Measurements from ENCODE around the gene MPG.

MPG gene

GRCh38 chr16:74747-75334, 3.2 kb upstream of the MPG start:
- H3K4me3 ChIP-seq (ENCODE audit: low read length in 2 of 2), result peak overlapping the region in 1 of 2 donors; percentile 7
- H3K9me3 ChIP-seq (ENCODE audit: control insufficient read depth in 2 of 2, low read length in 2 of 2), result no peaks in the 10 kb centered on the region
- peaks cover under 1 to 4% of the 10 kb centered on the region in 2 donors for H3K36me3 ChIP-seq (ENCODE audit: control insufficient read depth in 2 of 2, insufficient read depth in 2 of 2, low read length in 2 of 2)
- H3K4me1 ChIP-seq (ENCODE audit: control insufficient read depth in 2 of 2, insufficient read depth in 2 of 2, low read length in 2 of 2), result peaks cover 39 to 69% of the 10 kb centered on the region in 2 donors
- no peak overlapping the region for H3K9ac ChIP-seq (ENCODE audit: low read depth in 1 of 2, low read length in 2 of 2)
- peak overlapping the region; percentile 73 to 84 for H3K27ac ChIP-seq (ENCODE audit: low read depth in 2 of 2, low read length in 2 of 2)
- peaks cover 0 to 4% of the 10 kb centered on the region in 2 donors for H3K27me3 ChIP-seq (ENCODE audit: control insufficient read depth in 2 of 2, insufficient read depth in 2 of 2, low read length in 2 of 2)

DNA sequence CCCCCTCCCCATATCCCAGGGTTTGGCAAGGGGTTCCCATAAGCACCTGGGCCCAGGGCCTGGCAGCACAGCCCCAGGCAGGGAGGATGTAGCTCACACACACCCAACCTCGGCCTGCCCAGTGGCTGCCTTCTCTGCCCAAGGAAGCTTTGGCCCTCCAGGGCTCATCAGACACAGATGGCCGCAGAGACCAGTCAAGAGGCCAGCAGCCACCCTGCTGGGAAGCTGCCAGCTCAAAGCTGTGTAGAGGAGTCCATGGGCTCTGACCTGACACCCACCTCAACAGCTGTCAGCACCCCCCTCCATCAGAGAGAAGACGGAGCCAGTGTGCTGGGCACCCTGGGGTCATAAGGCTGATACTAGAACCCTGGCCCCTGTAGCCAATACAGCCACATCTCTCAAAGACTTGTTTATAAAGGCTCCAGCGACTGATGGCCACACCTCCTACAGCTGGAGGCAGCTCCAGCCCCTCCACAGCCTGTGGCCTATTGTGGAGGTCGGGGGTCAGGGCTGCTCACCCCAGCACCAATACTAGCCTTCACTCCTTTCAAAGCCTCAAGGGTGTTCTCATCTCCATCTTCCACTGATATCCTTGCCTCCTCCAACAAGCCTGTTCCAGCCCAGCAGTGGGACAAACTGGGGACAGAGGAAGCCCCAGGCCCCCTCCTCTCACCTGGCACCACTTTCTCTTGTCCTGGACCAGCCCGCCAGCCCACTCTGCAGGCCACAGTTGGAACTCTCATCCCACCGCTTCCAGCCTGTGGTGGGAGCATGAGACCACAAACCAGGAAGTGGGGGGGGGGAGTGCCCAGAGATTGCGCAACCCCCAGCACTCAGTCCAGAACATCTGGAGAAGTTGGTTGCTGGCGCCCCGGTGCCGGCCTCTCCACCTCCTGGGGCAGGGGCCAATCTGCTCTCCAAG, 2.2 kb upstream of the MPG start:
- peaks cover 0 to 4% of the 10 kb centered on the region in 2 donors for H3K27me3 ChIP-seq (ENCODE audit: control insufficient read depth in 2 of 2, insufficient read depth in 2 of 2, low read length in 2 of 2)
- H3K4me3 ChIP-seq (ENCODE audit: low read length in 2 of 2), result peak overlapping the region in 1 of 2 donors; percentile 7
- H3K36me3 ChIP-seq (ENCODE audit: control insufficient read depth in 2 of 2, insufficient read depth in 2 of 2, low read length in 2 of 2), result peaks cover 3 to 8% of the 10 kb centered on the region in 2 donors
- no peaks in the 10 kb centered on the region for H3K9me3 ChIP-seq (ENCODE audit: control insufficient read depth in 2 of 2, low read length in 2 of 2)
- peak overlapping the region; percentile 73 to 84 for H3K27ac ChIP-seq (ENCODE audit: low read depth in 2 of 2, low read length in 2 of 2)
- H3K9ac ChIP-seq (ENCODE audit: low read depth in 1 of 2, low read length in 2 of 2), result peak overlapping the region; percentile 32 to 93
- H3K4me1 ChIP-seq (ENCODE audit: control insufficient read depth in 2 of 2, insufficient read depth in 2 of 2, low read length in 2 of 2), result peaks cover 38 to 67% of the 10 kb centered on the region in 2 donors

GRCh38 chr16:76535-77272, 1.3 kb upstream of the MPG start:
- peak overlapping the region; percentile 47 to 93 for H3K9ac ChIP-seq (ENCODE audit: low read depth in 1 of 2, low read length in 2 of 2)
- peaks cover 3 to 8% of the 10 kb centered on the region in 2 donors for H3K36me3 ChIP-seq (ENCODE audit: control insufficient read depth in 2 of 2, insufficient read depth in 2 of 2, low read length in 2 of 2)
- peaks cover 31 to 58% of the 10 kb centered on the region in 2 donors for H3K4me1 ChIP-seq (ENCODE audit: control insufficient read depth in 2 of 2, insufficient read depth in 2 of 2, low read length in 2 of 2)
- H3K4me3 ChIP-seq (ENCODE audit: low read length in 2 of 2), result peak overlapping the region; percentile 74 to 84
- peaks cover 0 to 4% of the 10 kb centered on the region in 2 donors for H3K27me3 ChIP-seq (ENCODE audit: control insufficient read depth in 2 of 2, insufficient read depth in 2 of 2, low read length in 2 of 2)
- peak overlapping the region; percentile 73 to 84 for H3K27ac ChIP-seq (ENCODE audit: low read depth in 2 of 2, low read length in 2 of 2)
- H3K9me3 ChIP-seq (ENCODE audit: control insufficient read depth in 2 of 2, low read length in 2 of 2), result no peaks in the 10 kb centered on the region

GRCh38 chr16:77273-77806, 685 bp upstream of the MPG start:
- Histone ChIP-seq H3K4me3 (ENCODE audit: low read length in 2 of 2) (peak overlapping the region; percentile 74 to 84), H3K36me3 (ENCODE audit: control insufficient read depth in 2 of 2, insufficient read depth in 2 of 2, low read length in 2 of 2) (peaks cover 3 to 8% of the 10 kb centered on the region in 2 donors), H3K9ac (ENCODE audit: low read depth in 1 of 2, low read length in 2 of 2) (peak overlapping the region; percentile 72 to 93), H3K27ac (ENCODE audit: low read depth in 2 of 2, low read length in 2 of 2) (peak overlapping the region; percentile 73 to 84), H3K9me3 (ENCODE audit: control insufficient read depth in 2 of 2, low read length in 2 of 2) (no peaks in the 10 kb centered on the region), H3K27me3 (ENCODE audit: control insufficient read depth in 2 of 2, insufficient read depth in 2 of 2, low read length in 2 of 2) (peaks cover 0 to 4% of the 10 kb centered on the region in 2 donors), H3K4me1 (ENCODE audit: control insufficient read depth in 2 of 2, insufficient read depth in 2 of 2, low read length in 2 of 2) (peaks cover 31 to 57% of the 10 kb centered on the region in 2 donors)

GRCh38 chr16:78444-79150, 572 bp downstream of the MPG start:
- H3K27me3 ChIP-seq (ENCODE audit: control insufficient read depth in 2 of 2, insufficient read depth in 2 of 2, low read length in 2 of 2), result no peaks in the 10 kb centered on the region
- H3K27ac ChIP-seq (ENCODE audit: low read depth in 2 of 2, low read length in 2 of 2), result peak overlapping the region; percentile 73 to 84
- H3K36me3 ChIP-seq (ENCODE audit: control insufficient read depth in 2 of 2, insufficient read depth in 2 of 2, low read length in 2 of 2), result peaks cover 3 to 8% of the 10 kb centered on the region in 2 donors
- peak overlapping the region; percentile 72 to 93 for H3K9ac ChIP-seq (ENCODE audit: low read depth in 1 of 2, low read length in 2 of 2)
- H3K4me3 ChIP-seq (ENCODE audit: low read length in 2 of 2), result peak overlapping the region; percentile 74 to 84
- peaks cover 27 to 47% of the 10 kb centered on the region in 2 donors for H3K4me1 ChIP-seq (ENCODE audit: control insufficient read depth in 2 of 2, insufficient read depth in 2 of 2, low read length in 2 of 2)
- no peaks in the 10 kb centered on the region for H3K9me3 ChIP-seq (ENCODE audit: control insufficient read depth in 2 of 2, low read length in 2 of 2)

DNA sequence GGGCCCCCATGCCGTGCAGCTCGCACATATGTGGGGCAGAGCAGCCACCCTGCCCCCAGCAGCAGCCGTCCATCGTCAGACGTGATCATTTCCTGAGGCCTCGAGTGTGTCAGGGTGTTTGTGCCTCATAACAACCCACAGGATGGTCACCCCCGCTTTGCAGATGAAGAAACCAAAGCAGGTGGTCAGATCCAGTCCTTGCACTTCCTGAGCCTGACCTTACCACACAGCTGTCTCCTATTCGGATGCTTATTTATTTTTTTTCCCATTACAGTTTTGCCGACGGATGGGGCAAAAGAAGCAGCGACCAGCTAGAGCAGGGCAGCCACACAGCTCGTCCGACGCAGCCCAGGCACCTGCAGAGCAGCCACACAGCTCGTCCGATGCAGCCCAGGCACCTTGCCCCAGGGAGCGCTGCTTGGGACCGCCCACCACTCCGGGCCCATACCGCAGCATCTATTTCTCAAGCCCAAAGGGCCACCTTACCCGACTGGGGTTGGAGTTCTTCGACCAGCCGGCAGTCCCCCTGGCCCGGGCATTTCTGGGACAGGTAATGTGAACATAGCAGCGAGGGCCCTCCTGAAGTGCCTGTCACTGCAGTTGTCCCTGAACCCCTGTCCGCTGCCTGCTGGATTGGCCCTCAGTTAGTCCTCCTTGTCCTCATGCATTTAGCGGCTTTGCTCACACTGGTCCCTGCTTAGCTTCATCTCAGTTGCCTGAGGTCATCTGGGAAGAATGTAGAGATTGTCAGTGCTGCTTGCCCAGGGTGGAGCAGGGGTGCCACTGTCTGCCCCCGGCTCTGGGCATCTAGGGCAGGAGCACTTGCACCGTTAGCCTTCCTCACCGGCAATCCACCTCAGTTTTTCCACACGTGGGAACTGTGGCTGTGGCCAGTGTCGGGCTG, 1.4 kb downstream of the MPG start:
- peak overlapping the region; percentile 74 to 84 for H3K4me3 ChIP-seq (ENCODE audit: low read length in 2 of 2)
- H3K4me1 ChIP-seq (ENCODE audit: control insufficient read depth in 2 of 2, insufficient read depth in 2 of 2, low read length in 2 of 2), result peaks cover 34 to 43% of the 10 kb centered on the region in 2 donors
- H3K9me3 ChIP-seq (ENCODE audit: control insufficient read depth in 2 of 2, low read length in 2 of 2), result no peaks in the 10 kb centered on the region
- no peaks in the 10 kb centered on the region for H3K27me3 ChIP-seq (ENCODE audit: control insufficient read depth in 2 of 2, insufficient read depth in 2 of 2, low read length in 2 of 2)
- H3K36me3 ChIP-seq (ENCODE audit: control insufficient read depth in 2 of 2, insufficient read depth in 2 of 2, low read length in 2 of 2), result peaks cover 5 to 8% of the 10 kb centered on the region in 2 donors
- no peak overlapping the region for H3K9ac ChIP-seq (ENCODE audit: low read depth in 1 of 2, low read length in 2 of 2)
- H3K27ac ChIP-seq (ENCODE audit: low read depth in 2 of 2, low read length in 2 of 2), result peak overlapping the region in 1 of 2 donors; percentile 84

DNA sequence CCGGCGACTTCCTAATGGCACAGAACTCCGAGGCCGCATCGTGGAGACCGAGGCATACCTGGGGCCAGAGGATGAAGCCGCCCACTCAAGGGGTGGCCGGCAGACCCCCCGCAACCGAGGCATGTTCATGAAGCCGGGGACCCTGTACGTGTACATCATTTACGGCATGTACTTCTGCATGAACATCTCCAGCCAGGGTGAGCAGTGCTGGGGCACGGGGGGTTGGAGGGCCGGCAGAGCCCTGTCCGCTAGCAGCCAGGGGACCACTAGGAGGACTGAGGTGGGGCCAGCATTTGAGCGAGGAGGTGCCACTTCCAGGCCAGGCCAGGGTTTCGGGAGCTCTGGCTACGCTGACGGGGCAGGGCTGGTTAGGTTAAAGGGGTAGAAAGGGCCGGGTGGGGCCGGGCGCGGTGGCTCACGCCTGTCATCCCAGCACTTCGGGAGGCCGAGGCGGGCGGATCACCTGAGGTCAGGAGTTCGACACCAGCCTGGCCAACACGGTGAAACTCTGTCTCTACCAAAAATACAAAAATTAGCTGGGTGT, 5.1 kb downstream of the MPG start:
- peaks cover 18 to 24% of the 10 kb centered on the region in 2 donors for H3K4me1 ChIP-seq (ENCODE audit: control insufficient read depth in 2 of 2, insufficient read depth in 2 of 2, low read length in 2 of 2)
- H3K9me3 ChIP-seq (ENCODE audit: control insufficient read depth in 2 of 2, low read length in 2 of 2), result no peaks in the 10 kb centered on the region
- H3K27me3 ChIP-seq (ENCODE audit: control insufficient read depth in 2 of 2, insufficient read depth in 2 of 2, low read length in 2 of 2), result no peaks in the 10 kb centered on the region
- H3K36me3 ChIP-seq (ENCODE audit: control insufficient read depth in 2 of 2, insufficient read depth in 2 of 2, low read length in 2 of 2), result peaks cover 16 to 22% of the 10 kb centered on the region in 2 donors
- no peak overlapping the region for H3K27ac ChIP-seq (ENCODE audit: low read depth in 2 of 2, low read length in 2 of 2)
- no peak overlapping the region for H3K4me3 ChIP-seq (ENCODE audit: low read length in 2 of 2)
- no peak overlapping the region for H3K9ac ChIP-seq (ENCODE audit: low read depth in 1 of 2, low read length in 2 of 2)

GRCh38 chr16:83781-84615, 6.0 kb downstream of the MPG start:
- no peaks in the 10 kb centered on the region for H3K9me3 ChIP-seq (ENCODE audit: control insufficient read depth in 2 of 2, low read length in 2 of 2)
- H3K4me3 ChIP-seq (ENCODE audit: low read length in 2 of 2), result no peak overlapping the region
- no peaks in the 10 kb centered on the region for H3K27me3 ChIP-seq (ENCODE audit: control insufficient read depth in 2 of 2, insufficient read depth in 2 of 2, low read length in 2 of 2)
- H3K36me3 ChIP-seq (ENCODE audit: control insufficient read depth in 2 of 2, insufficient read depth in 2 of 2, low read length in 2 of 2), result peaks cover 22 to 28% of the 10 kb centered on the region in 2 donors
- H3K27ac ChIP-seq (ENCODE audit: low read depth in 2 of 2, low read length in 2 of 2), result peak overlapping the region; percentile 21 to 56
- no peak overlapping the region for H3K9ac ChIP-seq (ENCODE audit: low read depth in 1 of 2, low read length in 2 of 2)
- H3K4me1 ChIP-seq (ENCODE audit: control insufficient read depth in 2 of 2, insufficient read depth in 2 of 2, low read length in 2 of 2), result peaks cover 12 to 18% of the 10 kb centered on the region in 2 donors

All from mucosa of rectum (tissue), 2 donors.